OCI-LY3 (cell line): Measurements from ENCODE around the gene TRIO.

Experiments
- EZH2phosphoT487 ChIP-seq: fragments of 200-600 bp; shearing (Covaris generic); IDR thresholded peaks from 2 replicates; pipeline ENCODE4 v1.6.1; 2018; ENCODE audit warnings: antibody characterized with exemption, mixed run types, low read depth
- TF ChIP-seq, protein P1 (sequence below): fragments of 200-600, 300-600 bp; sonication (generic); IDR thresholded peaks from 2 replicates; pipeline ENCODE4 v1.5.1; 2014; ENCODE audit warnings: antibody characterized with exemption, low read length, low read depth

- TF ChIP-seq, protein P1, sequence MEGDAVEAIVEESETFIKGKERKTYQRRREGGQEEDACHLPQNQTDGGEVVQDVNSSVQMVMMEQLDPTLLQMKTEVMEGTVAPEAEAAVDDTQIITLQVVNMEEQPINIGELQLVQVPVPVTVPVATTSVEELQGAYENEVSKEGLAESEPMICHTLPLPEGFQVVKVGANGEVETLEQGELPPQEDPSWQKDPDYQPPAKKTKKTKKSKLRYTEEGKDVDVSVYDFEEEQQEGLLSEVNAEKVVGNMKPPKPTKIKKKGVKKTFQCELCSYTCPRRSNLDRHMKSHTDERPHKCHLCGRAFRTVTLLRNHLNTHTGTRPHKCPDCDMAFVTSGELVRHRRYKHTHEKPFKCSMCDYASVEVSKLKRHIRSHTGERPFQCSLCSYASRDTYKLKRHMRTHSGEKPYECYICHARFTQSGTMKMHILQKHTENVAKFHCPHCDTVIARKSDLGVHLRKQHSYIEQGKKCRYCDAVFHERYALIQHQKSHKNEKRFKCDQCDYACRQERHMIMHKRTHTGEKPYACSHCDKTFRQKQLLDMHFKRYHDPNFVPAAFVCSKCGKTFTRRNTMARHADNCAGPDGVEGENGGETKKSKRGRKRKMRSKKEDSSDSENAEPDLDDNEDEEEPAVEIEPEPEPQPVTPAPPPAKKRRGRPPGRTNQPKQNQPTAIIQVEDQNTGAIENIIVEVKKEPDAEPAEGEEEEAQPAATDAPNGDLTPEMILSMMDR, result no peak
- no peak for TF ChIP-seq EZH2phosphoT487
Observed at GRCh38 chr5:14265570-14265969, 122.4 kb downstream of the TRIO start.
